MM.1S (cell line): ENCODE results near the gene PCYT1B.

ENCODE experiments used
- DNase-seq: peaks from one replicate; pipeline ENCODE4 v3.0.0-alpha.2; 2015
- H2AFZ ChIP-seq: fragments of 300-600 bp; sonication (generic); 2 replicates; pipeline ENCODE4 v1.6.0; 2016; ENCODE audit warnings: antibody characterized with exemption, low read length
- H3F3A ChIP-seq: fragments of 300-600 bp; sonication (generic); 2 replicates; pipeline ENCODE4 v1.6.1; 2016; ENCODE audit warnings: mild to moderate bottlenecking, antibody characterized with exemption, low read length, moderate library complexity, mixed read lengths; ENCODE audit not compliant: insufficient read depth
- H3K27ac ChIP-seq: fragments of 300-600 bp; sonication (generic); 2 replicates; pipeline ENCODE4 v1.5.1; 2016; ENCODE audit warnings: mild to moderate bottlenecking, low read length
- H3K27me3 ChIP-seq: fragments of 300-600 bp; sonication (generic); replicated peaks from 2 replicates; pipeline ENCODE4 v1.6.0; 2016; ENCODE audit warnings: low read length; ENCODE audit not compliant: insufficient read depth
- H3K36me3 ChIP-seq: fragments of 300-600 bp; sonication (generic); replicated peaks from 2 replicates; pipeline ENCODE4 v1.6.1; 2016; ENCODE audit warnings: mild to moderate bottlenecking, low read length, mixed read lengths; ENCODE audit not compliant: insufficient read depth
- H3K4me1 ChIP-seq: fragments of 300-600 bp; sonication (generic); 2 replicates; pipeline ENCODE4 v1.6.1; 2016; ENCODE audit warnings: low read length, mixed read lengths
- H3K4me2 ChIP-seq: fragments of 300-600 bp; sonication (generic); 2 replicates; pipeline ENCODE4 v1.6.0; 2016; ENCODE audit warnings: low read depth, low read length
- H3K4me3 ChIP-seq: fragments of 300-600 bp; sonication (generic); 2 replicates; pipeline ENCODE4 v1.5.1; 2016; ENCODE audit warnings: low read length, mixed read lengths
- H3K79me2 ChIP-seq: fragments of 300-600 bp; sonication (generic); 2 replicates; pipeline ENCODE4 v1.6.1; 2016; ENCODE audit warnings: mixed run types, low read length, mixed read lengths
- H3K9ac ChIP-seq: fragments of 300-600 bp; sonication (generic); 2 replicates; pipeline ENCODE4 v1.6.1; 2016; ENCODE audit warnings: low read length, mixed read lengths
- H3K9me2 ChIP-seq: fragments of 300-600 bp; sonication (generic); replicated peaks from 2 replicates; pipeline ENCODE4 v1.6.1; 2016; ENCODE audit warnings: mild to moderate bottlenecking, low read length, mixed read lengths; ENCODE audit not compliant: insufficient read depth
- H3K9me3 ChIP-seq: fragments of 300-600 bp; sonication (generic); replicated peaks from 2 replicates; pipeline ENCODE4 v1.6.1; 2016; ENCODE audit warnings: mild to moderate bottlenecking, low read length, mixed read lengths; ENCODE audit not compliant: insufficient read depth
- H4K20me1 ChIP-seq: fragments of 300-600 bp; sonication (generic); 2 replicates; pipeline ENCODE4 v1.6.1; 2016; ENCODE audit warnings: mild to moderate bottlenecking, low read length, moderate library complexity, mixed read lengths; ENCODE audit not compliant: insufficient read depth
- CTCF ChIP-seq: fragments of 300-600 bp; sonication (generic); IDR thresholded peaks from 2 replicates; pipeline ENCODE4 v1.5.1; 2016; ENCODE audit warnings: antibody characterized with exemption, low read length, mixed read lengths
- EZH2 ChIP-seq: fragments of 300-600 bp; sonication (generic); optimal IDR thresholded peaks from 2 replicates; pipeline ENCODE3; 2017; ENCODE audit warnings: low read depth, mild to moderate bottlenecking, antibody characterized with exemption, low read length, mixed read lengths
- EZH2phosphoT487 ChIP-seq: fragments of 300-600 bp; sonication (generic); IDR thresholded peaks from 2 replicates; pipeline ENCODE4 v1.6.1; 2018; ENCODE audit warnings: antibody characterized with exemption, low read length

Gene PCYT1B

GRCh38 chrX:24646745-24647182 lies 383 bp downstream of the PCYT1B start:
- H3K4me2 ChIP-seq, result peak overlapping the region; percentile 86
- peak overlapping the region; percentile 23; the same call in 1 of the 2 replicates for H3K27ac ChIP-seq
- H3K36me3 ChIP-seq, result no peaks in the 10 kb centered on the region
- no peaks in the 10 kb centered on the region for H3K9me2 ChIP-seq
- H4K20me1 ChIP-seq, result no peaks in the 10 kb centered on the region
- H3K4me3 ChIP-seq, result peak overlapping the region; percentile 60
- TF ChIP-seq CTCF (no peak), EZH2 (no peak), EZH2phosphoT487 (no peak)
- H2AFZ ChIP-seq, result peak overlapping the region; percentile 78; the same call in 1 of the 2 replicates
- H3K79me2 ChIP-seq, result no peaks in the 10 kb centered on the region
- peak overlapping the region; percentile 16; the same call in 1 of the 2 replicates for H3K9ac ChIP-seq
- H3F3A ChIP-seq, result peaks cover 5% of the 10 kb centered on the region; the same call in 1 of the 2 replicates
- H3K4me1 ChIP-seq, result peaks cover 3% of the 10 kb centered on the region; the same call in 1 of the 2 replicates
- DNase-seq, result no peak
- H3K27me3 ChIP-seq, result no peaks in the 10 kb centered on the region
- no peaks in the 10 kb centered on the region for H3K9me3 ChIP-seq

- DNase-seq, result no peak
- no peaks in the 10 kb centered on the region for H3K9me3 ChIP-seq
- no peak overlapping the region for H3K27ac ChIP-seq
- no peaks in the 10 kb centered on the region for H4K20me1 ChIP-seq
- TF ChIP-seq EZH2 (no peak), CTCF (no peak), EZH2phosphoT487 (no peak)
- H3K27me3 ChIP-seq, result no peaks in the 10 kb centered on the region
- H3F3A ChIP-seq, result peaks cover 5% of the 10 kb centered on the region; the same call in 1 of the 2 replicates
- no peaks in the 10 kb centered on the region for H3K36me3 ChIP-seq
- no peak overlapping the region for H2AFZ ChIP-seq
- H3K9me2 ChIP-seq, result no peaks in the 10 kb centered on the region
- no peaks in the 10 kb centered on the region for H3K79me2 ChIP-seq
- H3K4me1 ChIP-seq, result peaks cover 3% of the 10 kb centered on the region; the same call in 1 of the 2 replicates
- no peak overlapping the region for H3K4me3 ChIP-seq
- no peak overlapping the region for H3K9ac ChIP-seq
- no peak overlapping the region for H3K4me2 ChIP-seq
These were observed 1.1 kb downstream of the PCYT1B start for GRCh38 chrX:24646006-24646405.

GRCh38 chrX:24643116-24643515 lies 4.0 kb downstream of the PCYT1B start:
- Histone ChIP-seq H3K27ac (no peak overlapping the region), H3K4me2 (no peak overlapping the region), H3K36me3 (no peaks in the 10 kb centered on the region), H3K9me3 (no peaks in the 10 kb centered on the region), H3K4me3 (no peak overlapping the region), H3K27me3 (no peaks in the 10 kb centered on the region), H3K9ac (no peak overlapping the region), H3K9me2 (no peaks in the 10 kb centered on the region), H3F3A (peaks cover 5% of the 10 kb centered on the region; the same call in 1 of the 2 replicates), H2AFZ (no peak overlapping the region), H3K4me1 (peaks cover 3% of the 10 kb centered on the region; the same call in 1 of the 2 replicates), H4K20me1 (no peaks in the 10 kb centered on the region), H3K79me2 (no peaks in the 10 kb centered on the region)
- DNase-seq, result no peak
- TF ChIP-seq EZH2, result no peak
- TF ChIP-seq EZH2phosphoT487, result no peak
- TF ChIP-seq CTCF, result no peak
